HG03558 (cell line): Measurements from ENCODE around the gene PARVB.

Experiments
- ATAC-seq: cut with Tn5 transposase; IDR thresholded peaks from one replicate; pipeline ENCODE4 v1.9.1; 2021; ENCODE audit warnings: moderate number of reproducible peaks; ENCODE audit not compliant: unreplicated experiment; ENCODE audit errors: extremely low read depth

The PARVB gene

DNA sequence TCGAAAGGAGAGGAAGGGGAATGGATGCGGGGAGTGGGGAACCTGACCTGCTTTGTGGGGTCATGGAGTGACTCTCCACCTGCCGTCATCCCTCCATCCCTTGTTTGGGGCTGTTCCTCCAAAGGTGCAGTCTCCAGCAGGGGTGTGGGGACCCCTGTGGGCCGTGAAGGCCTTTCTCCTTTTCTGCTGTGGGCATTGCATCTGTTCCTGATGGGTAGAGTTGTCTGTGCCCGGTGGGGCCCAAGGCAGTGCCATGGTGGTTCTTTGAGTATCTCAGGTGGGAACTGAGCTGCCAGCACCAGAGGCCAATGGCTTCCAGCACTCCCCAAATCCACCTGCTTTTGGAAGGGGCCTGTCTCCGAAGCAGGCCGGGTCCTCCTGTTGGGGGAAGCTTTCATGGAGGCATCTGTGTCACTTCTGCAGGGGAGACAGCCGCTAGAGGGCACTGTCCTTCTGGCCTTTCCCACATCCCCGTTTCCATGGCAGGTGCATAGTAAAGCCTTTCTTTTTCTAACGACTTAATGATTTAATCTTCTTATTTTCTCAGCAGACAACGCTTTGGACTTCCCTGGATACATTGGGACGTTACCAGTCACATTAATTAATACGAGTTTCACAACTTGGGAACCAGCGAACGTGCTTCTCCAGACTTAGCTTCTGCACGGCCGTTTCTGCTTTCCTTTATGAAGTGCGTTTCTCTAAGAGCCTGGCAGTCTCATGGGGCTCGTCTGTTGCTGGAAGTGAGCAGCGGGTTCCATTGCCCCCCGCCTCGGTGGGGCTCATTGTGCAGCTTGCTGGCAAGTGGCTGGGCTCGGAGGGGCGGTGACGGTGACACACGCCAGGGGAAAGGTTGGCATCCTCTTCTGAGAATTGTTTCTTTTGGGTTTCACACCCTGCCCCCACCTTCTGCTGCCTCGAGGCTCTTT, 57.1 kb downstream of the PARVB start:
- no peak for ATAC-seq

DNA sequence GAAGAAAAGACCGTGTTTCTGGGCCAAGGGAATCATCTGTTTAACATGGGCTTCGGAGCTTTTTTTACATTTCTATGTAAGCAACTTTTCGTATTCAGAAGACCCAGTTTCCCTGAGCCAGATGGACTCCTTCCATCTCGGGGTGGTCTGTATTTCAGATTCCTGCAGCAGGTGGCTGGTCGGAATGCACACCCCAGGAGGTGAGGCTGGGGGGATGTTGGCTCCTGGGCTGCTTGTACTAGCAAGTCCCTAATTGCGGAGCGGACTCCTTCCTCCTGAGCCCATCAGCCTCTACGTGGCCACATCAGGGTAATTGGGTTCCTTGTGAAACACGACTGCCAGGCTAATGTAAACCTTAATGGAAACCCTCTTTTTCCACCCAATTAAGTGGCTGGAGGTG, 58.7 kb downstream of the PARVB start:
- no peak for ATAC-seq

DNA sequence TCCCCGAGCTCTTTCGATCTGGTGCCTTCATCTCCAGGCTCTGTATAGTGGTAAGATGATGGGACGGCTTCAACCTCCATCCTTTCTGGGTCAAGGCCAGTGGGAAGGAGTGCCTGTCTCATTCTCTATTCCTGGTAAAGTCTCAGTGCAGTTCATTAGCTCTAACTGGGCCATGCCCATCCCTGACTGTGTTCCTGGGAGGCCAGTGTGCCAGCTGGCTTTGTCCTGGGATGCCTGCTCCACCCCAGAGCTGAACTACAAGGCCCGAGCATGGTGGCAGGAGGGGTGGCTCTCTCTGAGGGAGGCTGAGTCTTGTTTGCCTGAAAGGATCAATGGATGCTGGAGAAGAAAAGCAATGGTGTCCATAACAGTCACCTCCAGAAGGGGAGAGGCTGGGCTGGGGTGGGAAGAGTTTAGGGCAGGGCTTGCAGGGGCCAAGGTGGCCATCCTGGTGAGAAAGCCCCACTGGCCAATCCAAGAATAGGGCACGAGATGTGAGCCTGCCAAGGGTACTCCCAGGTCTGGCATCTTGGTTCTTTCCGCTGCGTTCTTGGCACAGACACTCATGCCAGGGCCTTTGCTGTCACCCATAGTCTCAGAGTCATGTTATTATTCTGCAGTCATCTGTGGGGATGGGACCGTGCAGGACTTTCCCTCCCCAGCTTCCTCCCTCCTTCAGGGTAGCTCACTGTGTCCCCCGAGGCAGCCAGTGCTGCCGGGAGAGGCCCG, 60.1 kb downstream of the PARVB start:
- no peak for ATAC-seq

DNA sequence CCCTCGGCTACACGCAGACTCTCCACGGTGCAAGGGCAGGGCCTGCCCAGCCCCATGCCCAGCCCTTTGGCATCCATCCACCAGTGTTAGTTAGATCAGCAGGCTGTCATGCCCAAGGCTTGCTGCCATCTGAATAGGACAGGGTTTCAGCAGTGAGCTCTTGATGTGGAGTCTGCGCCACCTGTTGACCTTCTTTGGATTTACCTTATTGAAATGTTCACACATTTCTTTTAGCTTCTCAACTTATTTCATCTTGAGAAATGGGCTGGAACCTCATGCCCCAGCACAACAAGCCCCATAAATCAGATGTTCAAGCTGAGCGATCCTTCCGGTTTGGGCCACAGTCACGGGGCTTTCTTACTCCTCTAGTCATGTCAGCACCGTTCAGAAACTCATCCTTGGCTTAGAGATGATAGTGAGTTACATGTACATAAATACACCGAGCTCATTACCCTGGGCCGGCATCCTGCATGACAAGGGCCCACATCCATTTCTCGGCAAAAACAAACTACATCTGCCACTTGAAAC, 61.7 kb downstream of the PARVB start:
- ATAC-seq: no peak

DNA sequence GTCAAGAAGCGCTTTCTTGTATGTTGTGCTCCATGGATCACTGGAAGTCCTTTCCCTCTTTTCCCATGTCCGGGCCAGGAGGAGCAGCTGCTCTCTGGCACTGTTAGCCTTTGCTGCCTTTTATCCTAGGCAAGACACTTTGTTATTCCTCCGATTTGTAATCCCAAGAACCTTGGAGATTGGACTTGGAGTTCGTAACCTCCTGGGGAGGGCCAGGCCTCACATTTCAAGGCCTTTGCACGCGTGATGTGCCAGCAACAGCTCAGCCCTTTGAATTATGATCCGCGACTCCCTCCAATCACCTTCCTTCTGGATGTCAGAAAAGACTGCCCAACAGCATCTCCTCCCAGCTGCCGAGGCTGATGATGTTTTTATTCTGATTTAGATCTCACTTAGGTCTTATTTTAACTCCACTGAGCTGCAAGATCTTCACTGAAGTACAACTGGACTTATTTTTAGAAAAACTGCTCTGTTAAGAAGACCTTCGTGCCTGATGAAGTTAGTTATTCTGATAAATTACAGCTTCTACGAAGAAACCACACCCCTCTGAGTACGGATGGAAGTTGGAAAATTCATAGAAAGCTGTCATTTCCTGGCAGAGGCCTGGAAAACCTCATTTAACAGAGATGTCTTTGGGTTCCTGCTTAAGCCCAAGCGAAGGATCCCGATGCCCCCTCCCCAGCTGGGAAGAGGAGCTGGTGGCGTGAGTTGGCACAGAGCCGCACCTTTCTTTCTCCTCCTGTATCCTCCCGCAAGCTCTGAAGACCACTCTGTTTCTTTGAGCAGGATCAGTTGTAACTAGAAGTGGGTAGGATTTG, 62.4 kb downstream of the PARVB start:
- ATAC-seq: no peak

DNA sequence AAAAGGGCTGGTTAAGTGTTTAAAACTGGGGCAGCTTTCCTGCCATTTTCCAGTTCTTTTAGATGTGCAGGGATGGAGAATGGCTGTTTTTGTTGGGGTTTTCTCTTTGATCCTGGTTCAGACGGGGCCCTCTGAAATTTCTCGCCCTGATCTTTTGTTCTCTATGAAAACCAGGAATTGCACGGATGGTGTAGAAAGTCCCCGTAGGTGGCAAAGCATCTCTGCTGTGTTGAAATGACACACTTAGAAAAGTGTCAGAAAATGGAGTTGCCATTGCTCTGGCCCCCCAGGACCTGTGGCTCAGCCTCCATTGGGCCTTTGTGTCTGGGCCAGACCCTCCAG, 63.0 kb downstream of the PARVB start:
- ATAC-seq: no peak

DNA sequence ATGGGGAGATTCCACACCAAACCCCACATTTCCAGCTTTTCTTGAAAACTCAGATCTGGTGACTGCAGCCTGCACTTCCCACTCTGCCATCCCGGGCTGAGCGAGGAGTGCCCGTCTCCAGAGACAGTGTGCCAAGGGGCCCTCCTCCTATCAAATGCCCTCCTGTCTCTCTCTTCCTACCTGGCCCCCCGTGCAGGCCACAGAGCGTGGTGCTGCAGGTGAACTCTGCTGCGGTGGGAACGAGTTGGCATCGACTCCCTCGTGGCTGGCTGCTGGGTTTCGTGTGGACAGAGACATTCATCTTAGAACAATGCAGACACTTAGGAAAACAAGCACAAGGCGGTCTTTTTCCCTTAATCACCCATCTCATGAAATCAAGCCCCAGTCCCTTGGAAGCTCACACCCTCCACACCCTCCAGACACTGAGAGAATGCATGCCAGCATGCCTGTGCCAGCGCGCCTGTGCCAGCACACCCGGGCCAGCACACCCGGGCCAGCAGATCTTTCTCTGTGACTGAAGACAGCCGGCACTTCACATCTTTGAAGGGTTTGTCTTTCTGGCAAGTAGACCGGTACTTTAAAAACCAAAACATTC, 65.0 kb downstream of the PARVB start:
- no peak for ATAC-seq

DNA sequence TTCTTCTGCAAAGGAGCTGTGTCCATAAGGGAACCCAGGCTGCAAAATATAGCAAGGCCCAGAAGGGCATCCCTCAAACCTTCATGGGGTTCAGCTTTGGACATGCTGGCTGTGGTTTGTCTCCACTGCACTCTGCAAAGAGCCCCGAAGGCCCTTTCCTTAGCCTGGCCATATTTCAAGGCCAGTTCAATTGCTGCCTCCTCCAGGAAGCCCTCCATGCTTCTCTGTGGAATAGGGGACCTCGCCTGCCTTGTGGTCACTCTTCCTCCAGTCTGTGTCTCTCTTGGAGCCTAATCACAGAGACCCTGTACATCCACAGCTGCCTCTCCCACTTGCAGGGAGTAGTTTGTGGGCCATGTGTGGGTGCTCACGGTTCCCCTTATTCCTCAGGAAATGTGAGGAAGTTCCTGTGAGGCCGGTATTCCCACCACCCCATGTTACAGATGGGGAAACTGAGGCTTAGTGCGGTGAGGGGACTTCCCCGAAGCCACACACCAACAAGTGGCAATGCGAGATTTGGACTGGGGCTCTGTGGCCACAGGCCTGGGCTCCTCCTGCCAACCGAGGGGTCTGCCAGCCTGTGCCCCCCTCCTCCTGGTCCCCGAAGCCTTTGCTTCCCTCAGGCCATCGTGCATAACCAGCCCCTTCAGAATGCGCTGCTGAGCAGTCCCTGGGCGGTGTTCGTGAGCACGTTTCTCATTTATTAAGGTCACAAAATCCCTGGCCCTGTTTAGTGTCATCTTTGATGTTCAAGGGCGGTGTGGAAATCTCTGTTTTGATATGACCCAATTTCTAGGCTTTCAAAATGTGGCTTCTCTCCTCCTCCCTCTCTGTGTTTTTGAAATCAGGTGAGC, 65.8 kb downstream of the PARVB start:
- no peak for ATAC-seq

DNA sequence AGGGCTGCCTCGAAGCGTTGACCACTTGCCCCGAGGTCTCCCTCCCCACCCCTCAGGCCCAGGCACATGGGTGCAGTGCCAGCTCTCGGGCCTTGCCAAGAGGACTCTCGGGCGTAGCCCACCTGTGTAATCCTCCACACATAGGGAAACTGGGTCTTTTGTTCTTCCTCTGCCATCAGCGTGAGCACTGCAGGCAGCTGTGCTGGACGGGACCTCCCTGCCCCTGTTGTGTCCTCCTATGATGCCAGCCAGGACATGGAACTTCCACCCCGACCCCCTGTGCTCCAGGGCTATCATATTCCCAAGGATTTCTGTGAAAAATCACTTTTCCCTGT, 66.4 kb downstream of the PARVB start:
- no peak for ATAC-seq

DNA sequence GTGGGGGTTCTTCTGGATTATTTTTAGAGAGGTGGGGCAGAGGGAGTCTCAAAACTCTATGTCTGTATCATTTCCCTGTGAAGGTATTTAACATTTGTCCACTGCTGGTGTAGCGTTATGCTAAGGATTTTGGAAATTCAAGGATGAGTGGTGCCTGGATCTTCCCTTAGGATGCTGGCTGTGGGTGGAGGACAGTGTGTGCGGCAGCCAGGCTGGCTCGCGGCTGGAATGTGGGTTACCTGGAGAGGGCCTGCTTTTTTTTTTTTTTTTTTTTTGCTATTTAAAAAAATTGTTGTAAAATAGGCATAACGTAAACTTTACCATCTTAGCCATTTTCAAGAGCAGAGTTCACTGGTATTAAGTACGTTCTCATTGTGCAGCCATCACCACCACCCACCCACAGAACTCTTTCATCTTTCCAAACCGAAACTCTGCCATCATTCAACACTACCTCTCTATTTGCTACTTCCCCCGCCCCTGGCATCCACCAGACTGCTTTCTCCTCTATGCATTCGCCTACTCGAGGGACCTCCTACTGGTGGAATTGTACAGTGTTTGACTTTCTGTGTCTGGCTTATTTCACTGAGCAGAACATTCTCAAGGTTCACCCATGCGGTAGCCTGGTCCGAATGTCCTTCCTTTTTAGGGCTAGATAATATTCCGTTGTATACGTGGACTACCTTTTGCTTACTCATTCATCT, 67.1 kb downstream of the PARVB start:
- no peak for ATAC-seq

DNA sequence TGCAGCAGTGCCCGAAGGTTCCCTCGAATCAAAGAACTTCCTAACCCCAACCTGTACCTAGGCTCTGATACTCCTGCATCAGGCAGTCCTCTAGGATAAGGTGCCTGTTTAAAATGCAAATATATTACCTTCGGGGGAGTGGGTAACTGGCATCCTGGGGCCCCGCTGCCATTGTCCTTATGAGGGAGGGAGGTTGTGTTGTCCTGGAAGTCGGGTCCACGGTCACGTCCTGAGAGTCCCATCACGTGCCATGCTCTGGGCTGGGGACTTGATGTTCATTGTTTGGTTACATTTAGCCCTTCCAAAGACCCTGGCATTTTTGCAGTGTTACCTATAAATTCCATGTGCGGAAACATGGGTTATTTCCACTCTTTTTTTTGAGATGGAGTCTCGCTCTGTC, 67.6 kb downstream of the PARVB start:
- no peak for ATAC-seq

DNA sequence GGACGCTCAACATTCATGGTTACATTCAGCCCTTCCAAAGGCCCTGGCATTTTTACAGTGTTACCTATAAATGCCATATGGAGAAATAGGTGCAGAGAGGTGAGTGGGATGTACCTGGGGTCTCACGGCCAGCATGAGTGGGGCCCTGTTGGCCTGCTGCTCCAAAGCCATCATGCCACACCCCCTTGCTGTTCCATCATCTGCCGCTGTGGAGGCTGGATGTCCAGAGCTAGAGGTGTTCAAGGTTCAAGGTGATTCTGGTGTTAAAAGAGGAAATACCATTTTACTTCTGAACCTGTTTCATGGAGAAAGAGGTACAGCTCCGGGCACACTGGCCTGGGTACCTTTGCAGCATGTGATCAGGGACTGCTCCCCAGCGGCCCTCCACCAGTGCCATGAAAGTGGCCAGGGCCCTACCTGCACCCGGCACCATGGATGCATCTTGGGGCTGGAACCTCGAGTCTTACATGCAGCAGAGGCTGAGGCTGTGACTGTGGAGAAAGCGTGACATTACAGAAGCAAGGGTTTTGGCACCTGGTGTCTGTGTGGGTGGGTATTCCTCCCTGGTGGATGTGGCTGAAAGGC, 68.6 kb downstream of the PARVB start:
- ATAC-seq: no peak

DNA sequence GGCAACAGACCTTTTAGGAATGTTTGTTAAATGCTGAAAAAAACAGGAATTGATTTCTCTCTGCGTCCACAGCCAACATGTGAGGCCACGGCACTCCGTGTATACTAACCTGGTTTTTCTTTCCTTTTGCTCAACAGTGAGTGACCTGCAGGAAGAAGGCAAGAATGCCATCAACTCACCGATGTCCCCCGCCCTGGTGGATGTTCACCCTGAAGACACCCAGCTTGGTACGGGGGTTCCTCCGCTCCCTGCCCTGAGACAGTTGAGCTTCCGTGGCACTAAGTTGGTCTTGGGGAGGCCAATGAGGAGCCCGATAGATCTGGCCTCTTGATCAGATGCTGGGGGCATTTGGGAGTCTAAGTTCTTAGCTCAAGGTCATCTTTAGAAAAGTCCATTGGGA, 69.7 kb downstream of the PARVB start:
- ATAC-seq: no peak

DNA sequence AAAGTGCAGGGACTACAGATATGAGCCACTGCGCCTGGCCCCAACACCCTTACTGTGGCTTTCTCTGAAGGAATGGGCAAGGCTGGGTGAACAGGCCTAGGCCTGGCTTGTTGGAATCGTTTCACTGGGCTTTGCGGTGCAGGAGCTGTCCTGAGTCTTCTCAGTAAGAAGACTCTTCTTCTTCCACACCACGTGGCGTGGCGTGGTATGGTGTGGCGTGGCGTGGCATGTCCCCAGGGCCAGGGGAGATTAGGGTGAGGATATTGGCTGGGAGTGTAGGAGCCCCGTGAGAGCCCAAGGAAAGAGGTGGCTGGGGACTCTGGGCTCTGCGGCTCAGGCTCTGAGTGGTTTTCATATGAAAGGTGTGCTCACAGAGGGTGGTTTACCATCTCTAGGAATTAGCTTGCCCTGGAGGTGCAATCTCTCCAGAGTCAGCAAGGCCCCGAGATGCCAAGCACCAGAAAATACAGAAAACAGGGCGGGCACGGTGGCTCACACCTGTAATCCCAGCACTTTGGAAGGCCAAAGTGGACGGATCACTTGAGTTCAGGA, 70.7 kb downstream of the PARVB start:
- no peak for ATAC-seq

DNA sequence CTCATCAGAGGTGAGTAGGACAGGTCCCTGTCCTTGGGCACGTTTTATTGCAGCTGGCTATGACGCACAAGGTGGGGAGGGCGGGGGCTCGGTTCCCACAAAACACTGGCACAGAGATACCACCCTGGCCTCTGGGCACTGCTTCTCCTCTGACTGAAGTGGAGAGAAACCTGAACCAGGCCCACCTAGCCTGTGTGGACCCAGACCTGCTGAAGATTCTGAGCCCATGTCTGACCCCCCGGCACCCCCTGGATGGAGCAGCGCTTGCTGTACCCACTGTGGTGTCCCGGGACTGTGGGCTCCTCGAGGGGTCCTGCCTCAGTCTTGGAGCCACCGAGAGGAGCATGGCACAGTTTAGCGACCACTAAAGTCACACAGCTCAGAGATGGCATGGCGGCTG, 72.6 kb downstream of the PARVB start:
- ATAC-seq: no peak

DNA sequence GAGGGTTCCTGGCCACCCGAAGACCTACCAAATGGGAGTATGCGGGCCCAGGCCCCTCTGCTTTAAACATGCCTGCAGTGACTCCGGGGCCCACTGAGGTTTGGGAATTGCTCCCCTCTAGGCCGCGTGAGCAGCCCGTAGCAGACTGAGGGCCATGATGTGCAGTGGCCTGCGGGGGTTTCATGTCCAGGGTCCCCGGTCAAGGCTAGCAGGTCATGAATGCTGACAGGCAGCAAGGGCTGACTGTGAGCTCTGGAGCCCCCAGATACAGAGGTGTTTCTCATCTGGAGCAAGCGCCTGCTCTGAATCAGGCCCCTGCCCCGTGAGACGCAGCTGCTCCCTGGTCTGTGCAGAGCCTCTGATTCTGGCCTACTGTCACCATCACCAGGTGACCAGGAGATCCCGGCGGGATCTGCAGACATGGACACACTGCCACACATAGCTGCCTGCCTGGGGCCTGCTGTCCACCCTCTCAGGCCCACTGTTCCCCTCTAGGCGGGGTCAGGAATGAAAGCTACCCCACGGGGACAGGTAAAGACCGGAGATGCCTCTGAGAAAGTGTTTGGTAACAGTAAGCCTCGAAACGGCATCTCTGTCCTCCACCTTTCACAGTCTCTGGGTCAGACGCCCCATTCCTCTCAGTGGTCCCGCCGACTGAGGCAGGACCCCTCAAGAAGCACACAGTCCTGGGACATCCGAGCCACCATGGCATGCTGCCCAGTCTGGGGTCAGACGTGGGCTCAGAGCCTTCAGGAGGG, 73.3 kb downstream of the PARVB start:
- ATAC-seq: no peak

DNA sequence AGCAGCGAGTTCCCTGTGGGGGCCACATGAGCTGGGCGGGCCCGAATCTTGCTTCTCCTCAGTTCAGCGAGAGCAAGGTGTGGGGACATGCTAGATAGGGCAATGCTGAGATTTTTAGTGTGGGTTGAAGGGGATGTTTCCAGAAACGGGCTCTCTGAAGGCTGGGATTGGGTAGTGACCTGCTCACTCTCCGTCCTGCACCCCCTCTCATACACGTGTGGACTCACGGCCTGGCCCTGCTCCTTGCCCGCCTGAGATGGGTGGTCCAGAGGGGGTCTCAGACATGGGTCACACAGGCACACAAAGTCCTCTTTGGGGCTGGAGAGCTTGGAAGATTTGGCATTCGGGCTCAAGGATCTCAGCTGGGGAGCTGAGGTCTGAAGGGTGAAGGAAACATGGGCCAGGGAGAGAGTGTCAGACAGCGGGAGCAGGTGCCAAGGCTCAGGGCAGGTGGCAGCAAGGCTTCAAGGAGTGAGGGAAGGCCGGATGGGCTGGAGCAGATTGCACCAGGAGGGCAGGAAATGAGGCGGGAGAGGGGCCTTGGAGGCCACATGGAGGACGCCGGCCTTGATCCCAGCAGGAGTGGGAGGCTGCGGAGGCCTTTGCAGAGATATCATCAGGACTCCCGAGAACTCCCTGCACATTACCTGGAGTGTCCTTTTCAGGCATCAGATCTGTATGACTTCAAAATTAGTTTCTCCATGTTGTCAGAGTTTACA, 74.1 kb downstream of the PARVB start:
- no peak for ATAC-seq
